Measurements from ENCODE around the gene ELMOD1.
A peak's percentile ranks its signal among the peaks of the same experiment; 100 is the strongest.

ELMOD1 gene

GRCh38 chr11:107592813-107593212, 1.9 kb downstream of the ELMOD1 start:
- no peak overlapping the region for H2AFZ ChIP-seq (ENCODE audit: low read depth, low read length)
- no peak overlapping the region for H3K4me3 ChIP-seq (ENCODE audit: low read length)
- no peaks in the 10 kb centered on the region for H3K9me3 ChIP-seq (ENCODE audit: insufficient read depth, low read length)
- H4K20me1 ChIP-seq (ENCODE audit: insufficient read depth, low read length), result no peaks in the 10 kb centered on the region
- no peak overlapping the region for H3K9ac ChIP-seq (ENCODE audit: low read length)
- no peaks in the 10 kb centered on the region for H3K4me1 ChIP-seq (ENCODE audit: low read length)
- no peak for TF ChIP-seq CTCF (IDR thresholded peaks at IDR 0.05; ENCODE audit: low read depth, low read length)
- TF ChIP-seq EZH2phosphoT487 (IDR thresholded peaks at IDR 0.05; ENCODE audit: low read depth), result no peak
- peaks cover 27% of the 10 kb centered on the region for H3K27me3 ChIP-seq (ENCODE audit: low read depth, low read length)
- H3K79me2 ChIP-seq (ENCODE audit: low read length), result no peaks in the 10 kb centered on the region
- no peaks in the 10 kb centered on the region for H3K36me3 ChIP-seq (replicated peaks; ENCODE audit: low read depth, low read length)
- H3K4me2 ChIP-seq (ENCODE audit: low read length), result no peak overlapping the region
- no peak overlapping the region for H3K27ac ChIP-seq (ENCODE audit: low read length)

- H4K20me1 ChIP-seq (ENCODE audit: insufficient read depth, low read length), result no peaks in the 10 kb centered on the region
- no peaks in the 10 kb centered on the region for H3K36me3 ChIP-seq (replicated peaks; ENCODE audit: low read depth, low read length)
- peaks cover 25% of the 10 kb centered on the region for H3K27me3 ChIP-seq (ENCODE audit: low read depth, low read length)
- H3K9me3 ChIP-seq (ENCODE audit: insufficient read depth, low read length), result no peaks in the 10 kb centered on the region
- no peak overlapping the region for H3K9ac ChIP-seq (ENCODE audit: low read length)
- no peaks in the 10 kb centered on the region for H3K4me1 ChIP-seq (ENCODE audit: low read length)
- H3K4me3 ChIP-seq (ENCODE audit: low read length), result no peak overlapping the region
- no peaks in the 10 kb centered on the region for H3K79me2 ChIP-seq (ENCODE audit: low read length)
- H3K27ac ChIP-seq (ENCODE audit: low read length), result no peak overlapping the region
- no peak overlapping the region for H3K4me2 ChIP-seq (ENCODE audit: low read length)
- TF ChIP-seq CTCF (IDR thresholded peaks at IDR 0.05; ENCODE audit: low read depth, low read length), result no peak
- no peak for TF ChIP-seq EZH2phosphoT487 (IDR thresholded peaks at IDR 0.05; ENCODE audit: low read depth)
- no peak overlapping the region for H2AFZ ChIP-seq (ENCODE audit: low read depth, low read length)
Observed at GRCh38 chr11:107593951-107594350, 3.0 kb downstream of the ELMOD1 start.

- no peaks in the 10 kb centered on the region for H4K20me1 ChIP-seq (ENCODE audit: insufficient read depth, low read length)
- no peak overlapping the region for H2AFZ ChIP-seq (ENCODE audit: low read depth, low read length)
- no peaks in the 10 kb centered on the region for H3K36me3 ChIP-seq (replicated peaks; ENCODE audit: low read depth, low read length)
- H3K9me3 ChIP-seq (ENCODE audit: insufficient read depth, low read length), result no peaks in the 10 kb centered on the region
- H3K4me2 ChIP-seq (ENCODE audit: low read length), result no peak overlapping the region
- H3K79me2 ChIP-seq (ENCODE audit: low read length), result no peaks in the 10 kb centered on the region
- no peak overlapping the region for H3K27ac ChIP-seq (ENCODE audit: low read length)
- no peak for TF ChIP-seq EZH2phosphoT487 (IDR thresholded peaks at IDR 0.05; ENCODE audit: low read depth)
- no peak for TF ChIP-seq CTCF (IDR thresholded peaks at IDR 0.05; ENCODE audit: low read depth, low read length)
- H3K9ac ChIP-seq (ENCODE audit: low read length), result no peak overlapping the region
- H3K4me3 ChIP-seq (ENCODE audit: low read length), result no peak overlapping the region
- peaks cover 19% of the 10 kb centered on the region for H3K27me3 ChIP-seq (ENCODE audit: low read depth, low read length)
- H3K4me1 ChIP-seq (ENCODE audit: low read length), result no peaks in the 10 kb centered on the region
Observed at GRCh38 chr11:107594736-107595135, 3.8 kb downstream of the ELMOD1 start.

- Histone ChIP-seq H4K20me1 (ENCODE audit: insufficient read depth, low read length) (no peaks in the 10 kb centered on the region), H3K4me2 (ENCODE audit: low read length) (no peak overlapping the region), H3K9ac (ENCODE audit: low read length) (no peak overlapping the region), H3K36me3 (replicated peaks; ENCODE audit: low read depth, low read length) (no peaks in the 10 kb centered on the region), H3K9me3 (ENCODE audit: insufficient read depth, low read length) (no peaks in the 10 kb centered on the region), H3K4me3 (ENCODE audit: low read length) (no peak overlapping the region), H3K27me3 (ENCODE audit: low read depth, low read length) (peaks cover 12% of the 10 kb centered on the region; the same call in 1 of the 2 replicates), H3K79me2 (ENCODE audit: low read length) (no peaks in the 10 kb centered on the region), H2AFZ (ENCODE audit: low read depth, low read length) (no peak overlapping the region), H3K4me1 (ENCODE audit: low read length) (no peaks in the 10 kb centered on the region), H3K27ac (ENCODE audit: low read length) (no peak overlapping the region)
- TF ChIP-seq EZH2phosphoT487 (IDR thresholded peaks at IDR 0.05; ENCODE audit: low read depth) (no peak), CTCF (IDR thresholded peaks at IDR 0.05; ENCODE audit: low read depth, low read length) (peak; percentile 46)
Observed at GRCh38 chr11:107598225-107599139, 7.5 kb downstream of the ELMOD1 start.

Measured in OCI-LY3 (cell line).